NCI-H2196 (cell line): ENCODE data around the gene MPZL3.

Experiments
- DNase-seq: peaks from one replicate; lab custom pipeline; 2025; ENCODE audit not compliant: unreplicated experiment; lab: John Stamatoyannopoulos, UW

The MPZL3 gene

DNA sequence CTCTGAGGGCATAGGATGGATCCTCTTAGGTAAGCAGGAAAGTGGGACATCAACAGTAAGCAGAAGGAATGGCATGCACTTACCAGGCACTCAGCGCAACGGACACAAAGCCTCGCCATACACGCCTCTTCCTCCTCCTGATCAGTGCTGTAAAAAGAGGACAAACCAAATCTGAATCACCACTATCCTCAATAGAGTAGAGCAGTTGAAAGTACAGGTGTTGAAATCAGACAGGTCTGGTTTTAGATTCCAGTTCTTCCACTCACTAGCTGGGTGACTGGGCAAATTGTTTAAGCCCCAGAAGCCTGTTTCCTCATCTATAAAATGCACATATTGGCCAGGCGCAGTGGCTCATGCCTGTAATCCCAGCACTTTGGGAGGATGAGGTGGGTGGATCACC, 18.8 kb downstream of the MPZL3 start:
- DNase-seq: no peak

DNA sequence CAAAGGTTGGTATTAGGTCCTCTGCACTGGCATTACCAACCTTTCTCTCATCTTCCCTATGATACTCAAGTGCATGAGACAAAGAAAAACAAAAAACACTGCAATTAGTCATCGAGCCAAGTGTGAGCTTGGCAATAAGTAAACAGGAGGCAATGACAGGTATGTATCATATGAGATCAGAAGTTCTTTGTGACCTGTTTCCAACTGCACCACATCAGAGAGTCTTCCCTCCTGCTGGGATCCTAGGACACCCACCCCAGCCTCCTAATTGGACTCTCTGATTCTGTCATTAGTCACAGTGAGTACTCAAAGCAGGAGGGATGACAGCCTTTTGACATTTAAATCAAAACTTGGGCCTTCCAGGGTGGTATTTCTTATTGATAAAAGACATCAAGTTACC, 19.5 kb downstream of the MPZL3 start:
- no peak for DNase-seq

DNA sequence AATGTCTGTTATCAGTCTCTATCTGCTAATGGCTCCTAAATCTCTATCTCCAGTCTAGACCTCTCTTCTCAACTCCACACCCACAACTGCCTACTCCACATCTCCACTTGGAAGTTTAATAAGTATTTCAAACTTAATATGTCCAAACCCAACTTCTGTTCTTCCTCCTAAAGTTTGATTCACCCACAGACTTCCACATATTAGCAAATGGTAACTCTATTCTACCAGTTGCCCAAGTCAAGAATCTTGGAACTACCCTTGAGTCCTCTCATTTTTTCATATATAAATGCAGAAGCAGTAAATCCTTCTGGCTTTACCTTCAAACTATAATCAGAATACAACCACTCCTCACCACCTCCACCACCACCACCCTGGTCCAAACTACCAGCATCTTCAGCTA, 20.7 kb downstream of the MPZL3 start:
- DNase-seq: no peak

DNA sequence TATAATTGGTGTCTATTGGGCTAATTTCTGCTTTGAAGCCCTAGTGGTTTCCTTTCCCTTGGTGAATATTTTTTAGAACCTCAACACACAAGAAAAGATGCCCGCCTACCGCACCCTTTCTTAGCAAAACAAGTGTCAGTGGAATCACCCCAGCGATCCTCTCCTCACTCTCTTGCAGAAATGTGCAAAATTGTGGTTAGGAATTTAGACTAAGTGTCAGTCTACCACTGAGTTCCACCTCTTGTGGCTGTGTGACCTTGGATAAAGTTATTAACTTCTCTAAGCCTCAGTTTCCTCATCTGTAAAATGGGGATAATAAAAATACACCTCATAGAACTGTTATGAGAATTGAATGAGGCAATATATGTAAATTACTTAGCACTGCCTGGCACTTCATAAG, 22.1 kb downstream of the MPZL3 start:
- no peak for DNase-seq

DNA sequence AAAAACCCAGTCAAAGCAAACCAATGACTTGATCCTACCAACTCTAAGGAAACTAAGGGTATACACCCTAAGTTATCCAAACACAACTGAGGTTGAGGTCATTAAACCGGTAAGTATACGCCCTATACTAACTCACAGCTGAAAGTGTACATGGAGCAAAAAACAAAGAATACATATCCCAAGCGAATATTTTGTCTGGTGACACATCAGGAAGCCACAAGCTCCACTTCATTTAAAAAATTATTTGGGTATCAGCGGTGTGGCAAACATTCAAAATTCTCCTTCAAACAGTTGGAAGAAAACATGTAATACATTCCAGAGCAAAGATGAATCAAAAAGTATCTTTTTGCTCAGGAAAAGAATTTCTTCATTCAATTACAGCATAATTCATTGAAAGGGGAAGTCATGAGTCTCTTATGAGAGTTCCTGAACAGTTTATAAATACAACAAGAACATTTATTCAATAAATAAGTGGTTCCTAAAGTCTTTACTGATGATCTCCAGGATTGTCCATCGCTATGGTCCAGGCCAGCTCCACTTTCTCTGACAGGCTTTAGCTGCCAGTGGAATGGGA, 22.8 kb downstream of the MPZL3 start:
- no peak for DNase-seq

DNA sequence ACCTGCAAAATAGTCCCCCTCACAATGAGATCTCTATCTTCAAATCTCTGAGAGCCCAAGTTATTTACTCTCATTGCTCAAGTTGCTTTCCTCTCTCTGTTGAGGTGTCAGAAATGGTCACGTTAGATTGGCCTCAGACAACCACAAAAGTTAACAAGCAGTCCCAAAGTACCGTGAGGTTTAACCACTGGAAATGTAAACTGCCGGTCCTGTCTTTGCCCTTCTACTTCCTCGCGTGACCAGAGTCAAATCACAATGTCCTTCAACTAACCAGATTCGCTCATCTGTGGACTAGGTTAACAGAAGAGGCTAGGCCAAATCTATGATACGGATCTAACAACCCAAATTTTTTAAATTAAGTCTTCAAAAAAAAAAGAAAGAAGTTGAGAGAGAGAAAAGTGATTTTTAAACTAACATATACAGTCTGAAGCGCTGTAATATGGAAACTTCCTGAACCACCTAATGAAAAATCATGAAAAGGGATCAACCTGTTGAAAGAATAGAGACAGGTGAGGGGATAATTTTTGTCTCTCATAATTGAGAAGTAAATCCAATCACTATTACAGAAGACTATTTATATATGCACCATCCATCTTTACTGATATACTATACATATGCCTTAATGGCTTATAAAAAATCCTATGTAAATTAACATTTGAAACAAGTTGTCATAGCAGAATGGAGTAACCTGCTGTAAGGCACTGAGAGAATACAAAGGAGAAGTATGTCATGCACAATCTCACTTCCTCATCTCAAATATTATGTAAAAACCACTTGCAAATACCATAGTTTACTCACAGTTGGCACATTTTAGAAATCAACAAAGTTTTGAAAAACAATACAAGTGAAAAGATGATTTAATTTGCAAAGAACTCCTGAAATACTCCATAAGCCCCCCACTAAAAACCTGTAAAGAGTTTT, 24.0 kb downstream of the MPZL3 start:
- no peak for DNase-seq

DNA sequence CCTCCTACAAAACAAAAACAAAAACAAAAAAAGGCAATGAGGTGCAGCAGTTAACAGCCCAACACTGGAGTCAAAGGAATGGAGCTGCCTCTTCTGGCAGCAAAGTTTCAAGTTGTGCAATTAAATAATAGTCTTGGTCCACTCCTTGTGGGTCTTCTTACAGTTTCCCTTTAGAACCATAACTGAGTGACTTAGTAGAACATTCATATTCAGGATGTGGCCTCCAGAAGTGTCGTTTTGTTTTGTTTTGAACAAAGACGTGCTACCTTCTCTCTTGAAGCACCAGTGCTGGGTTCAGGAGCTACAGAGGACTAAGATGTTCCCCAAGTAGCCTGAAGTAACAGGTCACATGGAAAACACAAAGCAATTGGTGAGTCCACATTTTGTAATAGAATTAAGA, 25.4 kb downstream of the MPZL3 start:
- no peak for DNase-seq

DNA sequence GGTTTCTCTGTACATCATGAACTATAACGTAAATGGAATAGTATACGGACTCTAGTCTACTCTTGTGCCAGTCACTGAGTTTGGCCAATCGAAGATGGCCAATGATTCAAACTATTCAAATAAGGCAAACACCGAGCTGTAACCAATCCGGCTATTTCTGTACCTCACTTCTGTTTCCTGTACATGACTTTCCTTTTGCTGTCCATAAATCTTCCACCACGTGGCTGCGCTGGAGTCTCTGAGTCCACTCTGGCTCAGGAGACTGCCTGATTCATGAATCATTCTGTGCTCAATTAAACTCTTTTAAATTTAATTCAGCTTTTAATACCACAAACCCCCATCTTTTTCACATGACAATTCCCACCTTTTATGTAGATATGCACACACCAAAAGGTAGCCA, 25.9 kb downstream of the MPZL3 start:
- no peak for DNase-seq

DNA sequence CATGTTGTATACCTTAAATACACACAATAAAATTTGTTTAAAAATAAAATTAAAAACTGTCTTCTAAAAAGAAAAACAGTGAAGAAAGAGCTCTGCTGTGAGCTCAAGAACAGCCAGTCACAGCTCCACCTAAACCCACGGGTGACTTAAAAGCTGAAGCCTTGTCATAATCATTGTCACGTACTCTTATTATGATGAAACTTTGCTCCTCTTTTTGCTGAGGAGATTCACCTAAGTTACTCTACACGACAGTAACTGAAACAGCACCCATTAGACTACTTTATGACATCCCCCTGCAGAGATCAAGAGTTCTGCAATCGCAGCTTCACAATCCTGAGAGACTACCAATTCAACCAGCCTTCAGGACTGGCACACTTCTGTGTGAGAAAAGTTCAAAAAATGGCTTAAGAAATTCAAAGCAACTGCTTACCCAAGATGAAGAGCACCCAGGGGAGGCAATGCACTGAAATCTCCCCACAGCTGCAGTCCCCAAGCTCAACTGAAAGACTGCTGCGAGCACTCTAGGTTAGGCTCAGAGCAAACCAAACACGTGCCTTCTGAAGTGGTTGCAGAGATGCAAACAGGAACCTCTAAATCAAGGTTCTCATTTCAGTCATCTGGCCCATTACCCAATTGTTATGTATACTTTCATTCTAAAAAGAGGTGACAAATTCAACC, 27.5 kb downstream of the MPZL3 start, which contains the start of gene JAML:
JAML (minus strand) TSS at position 501 of the 678 bp plus-strand sequence. CDS start 10,145 bp downstream, outside the sequence.
- DNase-seq: no peak

DNA sequence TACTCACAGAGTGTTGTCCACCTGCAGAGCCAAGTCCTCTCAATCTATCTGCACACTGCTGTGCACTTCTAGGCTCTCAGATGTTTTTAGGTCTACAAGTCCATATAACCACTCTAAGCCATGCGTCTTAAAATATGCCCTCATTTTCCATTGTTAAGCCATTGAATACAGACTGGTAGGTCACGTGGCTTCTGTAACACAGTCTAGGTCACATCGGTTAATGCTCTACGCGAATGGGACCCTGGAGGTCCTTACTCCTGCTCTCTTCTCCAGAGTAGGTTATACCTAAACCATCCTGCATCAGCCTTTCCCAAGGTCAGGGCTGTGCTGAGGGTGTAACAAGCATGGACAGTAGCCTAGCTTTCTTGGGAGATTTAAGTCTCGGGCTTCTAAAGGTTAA, 28.2 kb downstream of the MPZL3 start:
- DNase-seq: no peak

DNA sequence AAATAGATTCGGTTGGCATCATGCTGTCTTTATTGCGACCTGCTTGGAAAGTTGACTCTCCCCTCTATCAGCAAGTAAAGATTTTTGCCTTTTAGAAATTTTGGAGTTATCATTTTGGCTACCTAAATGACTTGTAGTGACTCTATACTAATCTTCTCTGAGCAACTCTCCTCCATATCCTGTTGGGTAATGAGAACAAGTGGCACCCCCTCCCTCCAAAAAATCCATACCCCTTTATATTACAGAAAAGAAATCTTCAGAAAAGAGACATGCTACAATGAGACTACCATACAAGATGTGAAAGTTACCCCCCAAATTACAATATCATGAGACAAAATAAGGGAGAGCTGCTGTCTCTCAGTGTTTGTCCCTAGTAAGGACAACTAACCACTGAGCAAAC, 28.6 kb downstream of the MPZL3 start:
- DNase-seq: no peak

DNA sequence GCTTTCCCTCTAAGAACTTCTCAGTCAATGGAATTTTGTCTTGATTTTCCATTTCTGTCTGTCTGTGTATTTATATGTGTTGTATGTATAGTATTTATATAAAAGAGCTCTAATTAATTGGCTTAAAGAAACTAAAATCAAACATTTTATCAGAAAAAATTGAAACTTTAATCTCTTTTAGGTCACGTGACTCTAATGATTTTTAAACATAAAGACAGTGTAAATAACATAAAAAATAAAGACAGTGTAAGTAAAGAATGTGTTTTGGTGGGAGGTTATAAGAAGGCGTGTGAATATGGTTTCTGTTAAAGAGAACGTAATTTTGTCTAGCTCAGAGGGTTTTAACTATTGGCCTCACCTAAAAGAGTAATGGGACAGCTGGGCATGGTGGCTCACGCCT, 29.7 kb downstream of the MPZL3 start:
- no peak for DNase-seq

DNA sequence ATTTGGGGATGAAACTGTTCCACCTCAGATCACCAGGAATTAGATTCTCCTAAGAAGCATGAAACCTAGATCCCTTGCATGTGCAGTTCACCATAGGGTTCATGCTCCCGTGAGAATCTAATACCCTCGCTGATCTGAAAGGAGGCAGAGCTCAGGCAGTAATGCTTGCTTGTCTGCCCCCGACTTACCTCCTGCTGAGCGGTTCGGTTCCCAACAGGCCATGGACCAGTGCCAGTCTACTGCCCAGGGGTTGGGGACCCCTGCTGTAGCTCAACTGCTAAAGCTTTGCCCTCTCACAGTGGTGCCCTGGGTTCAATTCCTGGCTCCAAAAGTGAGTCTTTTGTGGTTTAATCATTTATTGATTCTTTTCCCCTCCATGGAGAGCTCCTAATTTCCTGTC, 30.7 kb downstream of the MPZL3 start:
- no peak for DNase-seq

DNA sequence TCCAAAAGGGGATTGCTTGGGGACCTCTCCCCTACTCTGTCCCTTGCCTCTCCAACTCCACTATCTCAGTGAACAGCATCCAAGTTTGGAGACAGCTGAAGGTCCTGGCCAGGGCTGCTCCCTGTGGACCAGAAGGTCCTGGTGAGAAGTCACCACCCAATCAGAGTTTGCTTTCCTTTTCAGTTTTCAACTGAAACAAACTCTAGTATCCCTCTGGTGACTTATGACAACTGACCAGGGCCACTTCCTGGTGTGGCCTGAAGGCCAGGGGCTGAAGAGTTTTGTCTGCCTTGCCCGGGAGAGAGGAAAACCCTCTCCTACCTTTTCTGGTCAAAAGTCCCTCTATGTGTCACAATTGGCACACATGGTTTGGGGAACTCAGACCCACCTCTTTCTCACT, 32.4 kb downstream of the MPZL3 start:
- DNase-seq: no peak

DNA sequence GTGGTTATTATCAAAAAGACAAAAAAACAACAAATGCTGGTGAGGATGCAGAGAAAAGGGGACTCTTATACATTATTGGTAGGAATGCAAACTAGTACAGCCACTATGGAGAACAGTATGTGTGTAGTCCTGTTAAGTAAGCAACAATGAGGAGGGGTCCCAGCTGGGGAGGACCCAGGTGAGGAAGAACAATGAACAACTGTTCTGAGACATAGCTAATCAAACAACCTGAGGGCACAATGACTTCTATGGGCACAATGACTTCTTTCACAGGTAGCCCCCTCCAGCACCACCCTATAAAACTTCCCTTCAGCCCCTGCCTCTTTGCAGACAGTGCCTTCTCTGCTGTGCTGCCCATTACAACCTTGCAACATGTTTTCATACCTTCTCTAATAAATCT, 32.9 kb downstream of the MPZL3 start:
- DNase-seq: no peak

DNA sequence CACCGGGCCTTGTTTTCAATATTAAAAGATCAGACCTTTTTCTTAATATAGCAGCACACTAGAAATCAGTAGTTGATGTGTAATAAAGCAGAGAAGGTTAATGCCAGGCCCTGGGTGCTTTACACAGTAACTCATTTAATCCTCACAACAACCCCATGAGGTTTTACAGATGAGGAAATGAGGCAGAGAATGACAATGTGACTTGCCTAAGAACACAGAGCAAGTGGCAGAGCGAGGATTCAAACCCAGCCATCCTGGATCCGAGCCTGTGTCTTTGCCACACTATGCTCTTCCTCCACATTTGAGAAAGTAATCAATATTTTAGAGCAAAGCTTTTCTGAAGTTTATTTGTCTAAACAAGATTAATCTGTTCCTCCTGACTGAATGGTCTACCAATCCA, 34.6 kb downstream of the MPZL3 start:
- DNase-seq: no peak

DNA sequence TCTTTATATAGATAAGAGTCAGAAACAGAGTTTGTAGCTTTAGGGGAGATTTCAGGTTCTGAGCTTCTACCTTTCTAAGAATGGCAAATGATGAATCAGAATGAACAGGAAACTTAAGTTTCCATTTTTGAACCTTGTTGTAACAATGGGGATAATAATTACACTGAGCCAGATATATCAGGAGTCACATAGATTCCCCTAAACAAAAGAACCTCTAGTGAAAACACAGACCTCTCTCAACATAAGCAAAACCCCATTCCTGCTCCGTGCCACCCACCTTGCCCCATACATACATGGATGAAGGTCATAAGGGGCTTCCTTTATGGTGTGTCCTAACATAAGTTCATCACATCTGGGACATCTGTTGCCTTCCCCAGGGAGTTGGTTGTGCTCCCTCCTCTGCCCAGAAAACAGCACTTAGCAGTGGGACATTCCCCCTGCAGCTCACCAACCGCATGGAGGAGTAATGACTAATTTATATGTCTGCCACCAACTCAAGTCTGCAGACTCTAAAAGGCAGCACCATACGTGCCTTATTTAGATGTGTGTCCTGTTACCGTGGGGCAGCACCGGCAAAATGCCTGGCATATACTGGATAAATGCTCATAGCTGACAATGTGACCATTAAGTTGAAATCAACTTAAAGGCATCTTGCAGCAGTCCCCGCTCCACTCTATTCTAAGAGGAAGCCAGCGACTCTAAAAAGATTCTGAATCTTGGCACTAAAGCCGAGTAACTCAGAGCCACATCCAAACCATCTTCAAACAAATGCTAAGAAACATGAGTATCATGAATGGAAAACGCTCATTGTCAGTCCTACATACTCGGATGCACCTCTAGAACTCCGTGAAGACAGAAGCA, 35.3 kb downstream of the MPZL3 start:
- DNase-seq: no peak

DNA sequence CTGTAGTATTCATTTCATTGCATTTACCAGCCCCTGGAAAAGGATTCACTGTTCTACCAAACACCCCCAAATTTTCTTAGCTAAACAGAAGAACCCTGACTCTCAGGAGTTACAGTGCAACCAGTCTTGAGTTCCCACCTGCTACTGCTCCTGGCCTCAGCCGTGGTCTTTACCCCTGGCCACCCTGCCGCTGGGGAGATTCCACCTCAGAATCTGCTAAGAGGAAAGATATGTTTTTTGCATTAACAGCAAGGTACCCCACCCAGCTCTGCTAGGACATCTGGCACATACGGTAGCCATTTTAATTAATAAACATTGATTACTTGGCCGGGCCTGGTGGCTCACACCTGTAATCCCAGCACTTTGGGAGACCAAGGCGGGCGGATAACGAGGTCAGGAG, 36.4 kb downstream of the MPZL3 start:
- no peak for DNase-seq

DNA sequence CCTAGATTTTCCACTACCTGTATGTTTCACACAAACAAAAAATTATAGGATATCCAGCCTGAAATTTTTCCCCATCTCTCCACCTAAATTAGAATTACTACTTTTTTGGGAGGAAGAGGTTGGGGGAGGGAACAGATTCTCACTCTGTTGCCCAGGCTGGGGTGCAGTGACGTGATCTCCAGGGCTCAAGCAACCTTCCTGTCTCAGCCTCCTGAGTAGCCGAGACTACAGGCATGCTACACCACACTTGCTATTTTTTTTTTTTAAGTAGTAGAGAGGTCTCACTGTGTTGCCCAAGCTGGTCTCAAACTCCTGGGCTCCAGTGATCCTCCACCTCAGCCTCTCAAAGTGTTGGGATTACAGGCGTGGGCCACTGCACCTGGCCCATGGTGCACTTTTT, 36.9 kb downstream of the MPZL3 start:
- no peak for DNase-seq

DNA sequence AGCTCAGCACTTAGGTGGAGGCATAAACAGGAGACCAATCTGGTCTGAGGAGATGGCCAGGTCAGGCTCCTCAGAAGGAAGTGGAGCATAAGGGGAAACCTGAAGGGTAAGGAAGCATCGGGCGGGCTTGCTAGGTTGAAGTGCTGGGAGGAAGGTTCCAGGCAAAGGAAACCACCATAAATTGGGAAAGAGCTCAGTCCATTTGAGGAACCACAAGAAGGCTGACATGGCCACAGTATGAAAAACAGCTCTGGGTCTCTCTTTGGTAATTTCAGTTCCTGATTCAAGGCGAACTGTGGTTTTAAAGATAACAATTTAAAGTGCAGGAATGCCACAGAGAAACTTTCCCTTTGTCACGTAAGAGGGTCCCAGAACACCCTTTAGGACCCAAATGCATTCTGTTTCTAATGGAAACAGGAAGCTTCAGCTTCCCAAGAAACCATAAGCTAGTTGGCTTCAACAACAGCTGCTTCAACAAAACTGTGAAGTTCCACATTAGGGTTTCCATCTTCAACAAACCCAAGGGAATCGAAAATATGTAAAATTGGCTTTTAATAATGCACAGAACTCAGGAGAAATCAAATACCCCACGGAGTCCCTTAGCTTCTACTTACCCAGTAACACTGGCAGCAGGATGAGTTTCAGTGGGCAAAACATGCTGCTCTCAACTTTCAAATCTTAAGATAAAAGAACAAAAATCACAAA, 37.8 kb downstream of the MPZL3 start:
- no peak for DNase-seq

DNA sequence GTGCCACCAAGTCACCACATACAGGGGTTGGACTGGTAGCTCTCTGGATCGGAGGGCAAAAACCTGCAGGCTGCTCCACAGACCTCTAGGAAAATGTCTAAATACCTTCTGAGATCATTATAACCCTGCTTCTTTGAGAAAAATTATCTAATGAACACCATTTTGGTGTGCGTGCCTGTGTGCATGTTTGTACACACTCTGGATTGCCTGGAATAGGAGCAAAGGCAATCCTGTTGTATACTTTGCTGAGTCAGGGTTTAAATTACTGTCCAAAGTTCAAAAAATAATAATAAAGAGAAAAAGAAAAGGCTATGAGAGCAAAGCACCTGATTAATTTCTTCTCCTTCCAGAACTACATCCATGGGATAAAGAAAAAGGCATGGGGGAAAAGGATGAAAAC, 38.4 kb downstream of the MPZL3 start:
- DNase-seq: no peak
